ENCODE data around the gene PRKAA2. TPM values are rescaled to one million over a fixed set of nuclear protein-coding genes. Genes with fewer than 3 reads are reported as not detected.

Gene PRKAA2
- total and polyA plus RNA-seq, 2 experiments from 2014 or later: 0.49 to 0.65 TPM

DNA sequence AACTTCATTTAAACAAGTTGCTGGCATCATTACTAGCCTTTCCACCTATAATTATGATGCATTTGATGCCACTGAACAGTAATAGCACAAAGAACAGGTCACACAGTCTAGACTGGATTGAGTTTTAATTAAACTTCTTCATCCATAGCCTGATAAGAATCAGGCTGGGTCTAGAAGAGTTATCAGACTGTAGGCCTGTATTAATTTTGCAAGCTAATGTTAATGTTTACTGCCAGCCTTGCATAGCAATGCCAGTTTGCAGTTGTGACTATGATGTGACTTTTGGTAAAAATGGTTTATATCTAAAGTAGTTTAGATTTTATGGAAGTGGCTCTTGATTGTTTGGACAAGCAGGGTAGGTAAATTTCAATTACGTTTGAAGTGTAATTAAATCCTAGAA, 68.0 kb downstream of the PRKAA2 start:
- WGBS, 2 experiments (ENCODE audit: low coverage in 1 of 2, low lambda C conversion rate in 2 of 2, missing lambda C conversion rate in 2 of 2): 95 to 96% methylated on average over 1 of the region's 1 CpG
- TF ChIP-seq EZH2 (IDR thresholded peaks at IDR 0.05; ENCODE audit: insufficient read depth, poor library complexity, severe bottlenecking): no peak
- TF ChIP-seq EZH2phosphoT487 (IDR thresholded peaks at IDR 0.05; ENCODE audit: insufficient read depth, low read depth): no peak
- in situ Hi-C loops (cut with MboI): no loop called here

DNA sequence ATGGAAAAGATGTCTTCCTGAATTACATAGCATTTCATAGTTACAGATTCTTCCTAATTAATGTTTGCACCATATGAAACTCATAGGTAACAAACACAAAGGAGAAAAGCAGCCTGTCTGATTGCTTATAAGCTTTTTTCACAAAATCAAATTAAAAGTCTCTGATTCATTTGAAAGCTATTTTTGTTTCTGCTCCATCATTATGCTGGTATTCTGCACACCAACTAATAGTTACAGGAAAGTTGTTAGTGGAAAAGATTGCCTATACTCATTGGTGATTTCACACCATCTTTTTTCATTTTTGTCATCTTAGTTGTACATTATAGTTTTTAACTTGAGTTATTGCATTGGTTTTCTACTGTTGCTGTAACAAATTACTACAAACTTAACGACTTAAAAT, 70.0 kb downstream of the PRKAA2 start:
- no peaks in the 10 kb centered on the region for H3K79me2 ChIP-seq (ENCODE audit: insufficient read depth)
- H3F3A ChIP-seq (ENCODE audit: insufficient read depth): peaks cover 20% of the 10 kb centered on the region
- TF ChIP-seq EZH2 (IDR thresholded peaks at IDR 0.05; ENCODE audit: insufficient read depth, poor library complexity, severe bottlenecking): no peak
- no peak for TF ChIP-seq EZH2phosphoT487 (IDR thresholded peaks at IDR 0.05; ENCODE audit: insufficient read depth, low read depth)
- H3K9ac ChIP-seq: no peak overlapping the region
- H4K20me1 ChIP-seq (ENCODE audit: insufficient read depth): no peaks in the 10 kb centered on the region
- no peaks in the 10 kb centered on the region for H3K9me3 ChIP-seq (ENCODE audit: low read depth)
- peak overlapping the region; percentile 43 for H3K4me2 ChIP-seq (ENCODE audit: unreplicated experiment)
- no peak overlapping the region for H3K4me3 ChIP-seq
- H3K27me3 ChIP-seq (replicated peaks; ENCODE audit: insufficient read depth): no peaks in the 10 kb centered on the region
- 33 to 75% methylated on average over 1 of the region's 1 CpG for WGBS, 2 experiments (ENCODE audit: low coverage in 1 of 2, low lambda C conversion rate in 2 of 2, missing lambda C conversion rate in 2 of 2)
- H3K9me2 ChIP-seq (ENCODE audit: insufficient read depth): no peaks in the 10 kb centered on the region; the same call in 1 of the 2 replicates
- peaks cover 31% of the 10 kb centered on the region for H3K4me1 ChIP-seq (ENCODE audit: insufficient read depth)
- no peak overlapping the region for H2AFZ ChIP-seq
- no peaks in the 10 kb centered on the region for H3K36me3 ChIP-seq (ENCODE audit: low read depth)
- peak; percentile 56 for DNase-seq
- H3K27ac ChIP-seq: no peak overlapping the region
- in situ Hi-C loops (cut with MboI): no loop called here

More for the DNA sequence above, 68.0 kb downstream of the PRKAA2 start:
- no peak for DNase-seq
- H3K9ac ChIP-seq: no peak overlapping the region
- H3K4me1 ChIP-seq (ENCODE audit: insufficient read depth): peaks cover 32% of the 10 kb centered on the region
- H3K36me3 ChIP-seq (ENCODE audit: low read depth): no peaks in the 10 kb centered on the region
- H3K79me2 ChIP-seq (ENCODE audit: insufficient read depth): no peaks in the 10 kb centered on the region
- peaks cover 21% of the 10 kb centered on the region for H3F3A ChIP-seq (ENCODE audit: insufficient read depth)
- no peak overlapping the region for H3K4me2 ChIP-seq (ENCODE audit: unreplicated experiment)
- no peaks in the 10 kb centered on the region for H4K20me1 ChIP-seq (ENCODE audit: insufficient read depth)
- no peak overlapping the region for H3K27ac ChIP-seq
- H3K9me2 ChIP-seq (ENCODE audit: insufficient read depth): no peaks in the 10 kb centered on the region; the same call in 1 of the 2 replicates
- no peak overlapping the region for H3K4me3 ChIP-seq
- H3K9me3 ChIP-seq (ENCODE audit: low read depth): no peaks in the 10 kb centered on the region
- H2AFZ ChIP-seq: no peak overlapping the region
- no peaks in the 10 kb centered on the region for H3K27me3 ChIP-seq (replicated peaks; ENCODE audit: insufficient read depth)

DNA sequence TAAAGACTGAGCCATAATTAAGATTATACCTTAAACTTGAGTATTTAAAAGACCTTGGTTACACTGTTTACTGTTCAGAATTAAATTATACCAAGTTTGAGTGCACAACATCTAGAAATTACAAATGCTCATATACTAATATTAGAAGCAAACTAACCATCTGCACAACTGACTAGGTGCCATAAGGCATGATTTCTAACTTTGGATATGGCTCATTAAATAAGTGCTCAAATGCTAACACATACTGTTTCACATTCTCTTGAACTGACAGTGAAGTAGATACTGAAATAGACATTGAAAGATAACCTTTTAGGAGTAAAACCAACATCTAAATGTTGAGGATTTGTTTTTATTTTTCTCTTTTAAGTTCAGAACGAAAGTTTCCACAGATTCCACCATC, 74.1 kb downstream of the PRKAA2 start:
- no peaks in the 10 kb centered on the region; the same call in 1 of the 2 replicates for H3K9me2 ChIP-seq (ENCODE audit: insufficient read depth)
- 60 to 79% methylated on average over 1 of the region's 1 CpG for WGBS, 2 experiments (ENCODE audit: low coverage in 1 of 2, low lambda C conversion rate in 2 of 2, missing lambda C conversion rate in 2 of 2)
- no peak for DNase-seq
- H3K27ac ChIP-seq: no peak overlapping the region
- no peaks in the 10 kb centered on the region for H3K27me3 ChIP-seq (replicated peaks; ENCODE audit: insufficient read depth)
- H4K20me1 ChIP-seq (ENCODE audit: insufficient read depth): no peaks in the 10 kb centered on the region
- no peaks in the 10 kb centered on the region for H3K36me3 ChIP-seq (ENCODE audit: low read depth)
- H3K79me2 ChIP-seq (ENCODE audit: insufficient read depth): no peaks in the 10 kb centered on the region
- peaks cover 6% of the 10 kb centered on the region; the same call in 1 of the 2 replicates for H3F3A ChIP-seq (ENCODE audit: insufficient read depth)
- H3K4me3 ChIP-seq: no peak overlapping the region
- peaks cover 11% of the 10 kb centered on the region for H3K4me1 ChIP-seq (ENCODE audit: insufficient read depth)
- no peak overlapping the region for H3K9ac ChIP-seq
- no peak overlapping the region for H2AFZ ChIP-seq
- in situ Hi-C loops (cut with MboI): no loop called here
- H3K9me3 ChIP-seq (ENCODE audit: low read depth): no peaks in the 10 kb centered on the region
- TF ChIP-seq EZH2 (IDR thresholded peaks at IDR 0.05; ENCODE audit: insufficient read depth, poor library complexity, severe bottlenecking) (no peak), EZH2phosphoT487 (IDR thresholded peaks at IDR 0.05; ENCODE audit: insufficient read depth, low read depth) (no peak)
- H3K4me2 ChIP-seq (ENCODE audit: unreplicated experiment): no peak overlapping the region

GRCh38 chr1:56726706-56727105, 81.6 kb downstream of the PRKAA2 start:
- Histone ChIP-seq H3K4me2 (ENCODE audit: unreplicated experiment) (no peak overlapping the region), H2AFZ (no peak overlapping the region), H3K4me3 (no peak overlapping the region), H3K27me3 (replicated peaks; ENCODE audit: insufficient read depth) (0 out of 2 replicates have a peak, but pooled peaks cover 3% of the 10 kb centered on the region), H3K9ac (no peak overlapping the region), H3K36me3 (ENCODE audit: low read depth) (no peaks in the 10 kb centered on the region), H3F3A (ENCODE audit: insufficient read depth) (no peaks in the 10 kb centered on the region), H3K79me2 (ENCODE audit: insufficient read depth) (no peaks in the 10 kb centered on the region), H3K9me3 (ENCODE audit: low read depth) (no peaks in the 10 kb centered on the region), H3K27ac (no peak overlapping the region), H4K20me1 (ENCODE audit: insufficient read depth) (no peaks in the 10 kb centered on the region), H3K9me2 (ENCODE audit: insufficient read depth) (no peaks in the 10 kb centered on the region), H3K4me1 (ENCODE audit: insufficient read depth) (no peaks in the 10 kb centered on the region)
- no peak for TF ChIP-seq EZH2 (IDR thresholded peaks at IDR 0.05; ENCODE audit: insufficient read depth, poor library complexity, severe bottlenecking)
- no peak for TF ChIP-seq EZH2phosphoT487 (IDR thresholded peaks at IDR 0.05; ENCODE audit: insufficient read depth, low read depth)
- DNase-seq: no peak
- in situ Hi-C loops (cut with MboI): no loop called here

DNA sequence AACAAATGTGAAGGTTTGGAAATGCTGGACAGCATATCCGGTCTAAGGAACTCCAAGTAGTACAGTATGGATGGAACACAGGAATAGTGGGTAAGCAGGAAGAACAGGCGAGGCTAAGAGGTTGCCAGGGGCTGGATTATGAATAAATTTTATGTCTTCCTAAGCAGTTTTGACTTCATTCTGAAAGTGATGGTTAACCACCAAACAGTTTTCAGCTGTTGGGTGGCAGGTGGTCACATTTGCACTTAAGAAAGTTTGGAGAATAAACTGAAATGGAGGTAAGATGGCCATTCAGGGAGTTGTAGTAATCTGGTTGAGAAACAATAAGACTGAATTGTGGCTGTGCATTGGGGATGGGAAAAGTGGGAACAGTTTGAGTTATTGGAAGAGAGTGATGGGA, 83.8 kb downstream of the PRKAA2 start:
- no peak overlapping the region for H3K4me2 ChIP-seq (ENCODE audit: unreplicated experiment)
- in situ Hi-C loops (cut with MboI): no loop called here
- H3K79me2 ChIP-seq (ENCODE audit: insufficient read depth): no peaks in the 10 kb centered on the region
- H4K20me1 ChIP-seq (ENCODE audit: insufficient read depth): no peaks in the 10 kb centered on the region
- H3K9ac ChIP-seq: no peak overlapping the region
- no peaks in the 10 kb centered on the region for H3F3A ChIP-seq (ENCODE audit: insufficient read depth)
- no peak overlapping the region for H3K27ac ChIP-seq
- H3K9me3 ChIP-seq (ENCODE audit: low read depth): no peaks in the 10 kb centered on the region
- peaks cover 12% of the 10 kb centered on the region for H3K27me3 ChIP-seq (replicated peaks; ENCODE audit: insufficient read depth)
- no peak overlapping the region for H2AFZ ChIP-seq
- 43 to 50% methylated on average over 2 of the region's 2 CpGs for WGBS, 2 experiments (ENCODE audit: low coverage in 1 of 2, low lambda C conversion rate in 2 of 2, missing lambda C conversion rate in 2 of 2)
- no peaks in the 10 kb centered on the region for H3K4me1 ChIP-seq (ENCODE audit: insufficient read depth)
- no peaks in the 10 kb centered on the region for H3K9me2 ChIP-seq (ENCODE audit: insufficient read depth)
- DNase-seq: no peak
- no peak overlapping the region for H3K4me3 ChIP-seq
- no peaks in the 10 kb centered on the region for H3K36me3 ChIP-seq (ENCODE audit: low read depth)
- TF ChIP-seq EZH2phosphoT487 (IDR thresholded peaks at IDR 0.05; ENCODE audit: insufficient read depth, low read depth) (no peak), EZH2 (IDR thresholded peaks at IDR 0.05; ENCODE audit: insufficient read depth, poor library complexity, severe bottlenecking) (no peak)
